SK-N-SH treated with all-trans-retinoic acid at 6 μM for 48 hours (cell line): ENCODE data around the gene REEP6.

ENCODE experiments used
- ARNTL ChIP-seq: fragments of 450-650 bp; formaldehyde crosslinking; IDR thresholded peaks from 2 replicates; pipeline ENCODE4 v1.5.0; 2020; ENCODE audit warnings: low read depth, mild to moderate bottlenecking, moderate library complexity, borderline replicate concordance
- CREB5 ChIP-seq: fragments of 250-450 bp; sonication (Bioruptor Pico); IDR thresholded peaks from 2 replicates; pipeline ENCODE4 v1.5.1; 2020; ENCODE audit warnings: low read depth, mild to moderate bottlenecking, moderate library complexity
- CSDC2 ChIP-seq: fragments of 250-450 bp; sonication (Bioruptor Pico); IDR thresholded peaks from 2 replicates; pipeline ENCODE4 v1.5.0; 2020; ENCODE audit warnings: mild to moderate bottlenecking, moderate library complexity
- CSRNP3 ChIP-seq: fragments of 250-450 bp; sonication (Bioruptor Pico); IDR thresholded peaks from 2 replicates; pipeline ENCODE4 v1.5.1; 2021; ENCODE audit warnings: mild to moderate bottlenecking, moderate library complexity
- PATZ1 ChIP-seq: fragments of 250-450 bp; sonication (Bioruptor Pico); IDR thresholded peaks from 2 replicates; pipeline ENCODE4 v1.8.0; 2020; ENCODE audit warnings: mild to moderate bottlenecking, moderate library complexity, borderline replicate concordance
- PPARA ChIP-seq: fragments of 250-450 bp; sonication (Bioruptor Pico); IDR thresholded peaks from 2 replicates; pipeline ENCODE4 v1.5.0; 2020; ENCODE audit warnings: mild to moderate bottlenecking, borderline replicate concordance
- RARB ChIP-seq: fragments of 250-450 bp; sonication (Bioruptor Pico); IDR thresholded peaks from 2 replicates; pipeline ENCODE4 v1.8.0; 2021; ENCODE audit warnings: mild to moderate bottlenecking, moderate library complexity
- SNAI2 ChIP-seq: fragments of 250-450 bp; sonication (Bioruptor Pico); IDR thresholded peaks from 2 replicates; pipeline ENCODE4 v1.5.0; 2020; ENCODE audit warnings: mild to moderate bottlenecking, moderate library complexity
- TOX ChIP-seq: fragments of 250-450 bp; sonication (Bioruptor Pico); IDR thresholded peaks from 2 replicates; pipeline ENCODE4 v1.8.0; 2021; ENCODE audit warnings: mild to moderate bottlenecking, moderate library complexity, borderline replicate concordance
- ZFP30 ChIP-seq: fragments of 450-650 bp; formaldehyde crosslinking; IDR thresholded peaks from 2 replicates; pipeline ENCODE4 v1.5.0; 2022; ENCODE audit warnings: mild to moderate bottlenecking, moderate library complexity
- ZNF70 ChIP-seq: fragments of 450-650 bp; formaldehyde crosslinking; IDR thresholded peaks from 2 replicates; pipeline ENCODE4 v1.5.0; 2020; ENCODE audit warnings: mild to moderate bottlenecking, moderate library complexity

- no peak for TF ChIP-seq ARNTL (CRISPR knock-in tag)
- TF ChIP-seq PPARA (CRISPR knock-in tag) = no peak
- TF ChIP-seq CSRNP3 (CRISPR knock-in tag) = no peak
- TF ChIP-seq CSDC2 (CRISPR knock-in tag) = no peak
- no peak for TF ChIP-seq RARB (CRISPR knock-in tag)
- no peak for TF ChIP-seq SNAI2 (CRISPR knock-in tag)
- no peak for TF ChIP-seq TOX (CRISPR knock-in tag)
- TF ChIP-seq CREB5 (CRISPR knock-in tag) = no peak
- no peak for TF ChIP-seq PATZ1 (CRISPR knock-in tag)
- no peak for TF ChIP-seq ZFP30
- TF ChIP-seq ZNF70 (CRISPR knock-in tag) = no peak
Measured at GRCh38 chr19:1518471-1518870, 27.5 kb downstream of the REEP6 start.
